Midbrain (tissue), 1 donor: Measurements from ENCODE around the gene CACNB1.
"Not testable (repeated sequence)": the region's sequence is repeated elsewhere in the genome, so short reads cannot be mapped to it uniquely, and the experiment has no call there.

Experiments
- DNase-seq: peaks from one replicate; lab custom pipeline; 2025; lab: John Stamatoyannopoulos, UW

CACNB1 gene

DNA sequence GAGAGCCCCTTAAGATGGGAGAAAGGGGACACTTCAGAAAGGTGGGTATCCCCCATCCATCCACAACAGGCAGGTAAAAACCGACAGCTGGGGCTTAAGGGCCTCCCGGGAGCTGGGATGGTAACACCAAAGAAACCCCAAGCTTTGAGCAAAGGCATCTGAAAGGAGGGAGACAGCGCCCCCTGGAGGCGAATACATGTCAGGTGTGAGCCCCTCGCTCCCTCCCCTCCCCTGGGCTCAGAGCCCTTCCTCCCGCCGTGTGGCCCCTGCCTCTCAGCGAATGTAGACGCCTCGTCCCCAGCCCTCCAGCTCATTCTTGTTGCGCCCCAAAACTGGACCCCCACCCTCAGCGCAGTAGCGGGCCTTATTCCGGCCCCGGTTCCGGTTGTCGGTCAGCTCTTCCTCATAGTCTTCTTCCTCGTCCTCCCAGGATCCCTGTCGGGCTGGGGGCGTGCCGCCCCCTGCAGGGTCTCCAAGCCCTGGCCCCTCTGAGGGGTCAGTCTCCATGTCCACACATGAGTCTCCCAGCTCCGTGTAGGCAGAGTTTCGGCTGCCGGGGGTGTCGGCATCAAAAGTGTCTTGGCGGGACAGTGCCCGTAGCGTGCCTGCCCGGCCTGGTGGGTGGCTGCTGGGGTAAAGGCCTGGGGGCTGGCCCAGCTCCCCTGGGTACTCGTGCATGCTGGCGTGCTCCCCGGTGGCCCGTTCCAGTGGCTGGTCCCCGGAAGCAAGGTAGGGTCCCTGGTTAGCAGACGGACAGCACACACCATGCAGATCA is 22.4 kb downstream of the CACNB1 start:
- peak; percentile 67 for DNase-seq

DNA sequence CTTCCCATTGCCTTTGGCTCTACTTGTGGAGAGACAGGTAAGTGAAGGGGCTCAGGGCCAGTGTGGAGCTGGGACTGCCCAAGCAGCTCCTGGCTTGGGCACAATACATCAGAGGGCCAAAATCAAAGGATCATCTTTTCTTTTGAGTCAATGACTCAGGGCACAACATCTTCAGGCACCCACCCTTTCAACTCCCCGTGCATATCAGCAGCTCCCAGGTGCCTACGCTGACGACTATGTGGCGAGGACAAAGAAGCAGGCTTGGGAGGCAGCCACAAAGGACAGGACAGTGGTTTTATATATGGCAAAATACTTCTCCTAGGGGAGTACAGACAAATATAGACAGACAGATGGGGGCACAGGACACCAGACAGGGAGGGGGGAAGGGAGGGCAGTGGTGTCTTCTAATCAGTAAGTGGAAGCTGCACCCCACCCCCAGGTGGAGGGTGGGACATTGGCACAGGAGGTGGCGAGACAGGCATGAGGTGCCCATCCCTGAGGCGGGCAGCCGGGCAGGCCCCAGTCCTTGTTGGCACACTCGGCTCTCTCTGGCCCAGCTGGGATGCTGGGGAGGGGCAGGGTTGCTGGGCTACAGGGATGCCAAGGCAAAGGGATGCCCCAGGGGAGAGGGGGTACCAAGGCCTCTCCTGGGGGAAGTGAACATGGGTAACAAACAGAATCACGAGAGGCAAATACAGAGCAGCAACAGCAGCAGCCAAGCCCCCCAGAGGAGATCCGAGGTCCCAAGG is 23.8 kb downstream of the CACNB1 start:
- peak; percentile 11 for DNase-seq

DNA sequence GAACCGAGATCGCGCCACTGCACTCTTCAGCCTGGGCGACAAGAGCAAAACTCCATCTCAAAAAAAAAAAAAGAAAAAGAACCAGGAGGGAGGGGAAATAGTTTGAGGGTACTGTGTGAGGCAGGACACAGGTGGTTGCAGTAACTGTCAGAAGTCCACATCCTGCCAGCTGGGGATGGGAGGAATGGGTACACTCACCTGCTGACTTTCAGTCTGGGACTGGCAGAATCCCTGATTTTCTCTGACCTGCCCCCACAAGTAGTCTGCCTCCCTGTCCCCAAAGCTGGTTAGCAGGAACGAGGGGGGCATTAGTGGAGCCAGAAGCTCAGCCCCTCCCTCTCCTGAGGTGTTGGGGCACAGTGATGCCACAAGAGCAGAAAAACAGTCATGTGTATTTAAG is 24.4 kb downstream of the CACNB1 start:
- no peak for DNase-seq

DNA sequence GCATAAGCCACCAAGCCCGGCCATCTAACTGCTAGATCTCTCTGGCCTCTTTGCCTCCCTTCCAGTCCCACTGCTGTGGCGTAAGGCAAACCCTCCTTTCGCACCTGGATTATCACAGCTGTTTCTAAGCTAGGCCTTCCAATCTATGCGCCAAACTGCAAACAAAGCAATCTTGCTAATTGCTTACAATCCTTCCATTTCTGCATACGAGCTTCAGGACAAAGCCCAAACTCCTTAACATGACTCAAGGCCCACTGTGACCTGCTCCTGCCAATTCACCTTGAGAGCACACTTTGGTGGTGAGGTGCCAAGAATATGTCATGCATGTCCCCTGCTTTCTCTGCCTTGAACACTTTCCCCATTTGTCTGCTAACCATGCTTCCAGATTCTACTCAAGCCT is 25.5 kb downstream of the CACNB1 start:
- no peak for DNase-seq

DNA sequence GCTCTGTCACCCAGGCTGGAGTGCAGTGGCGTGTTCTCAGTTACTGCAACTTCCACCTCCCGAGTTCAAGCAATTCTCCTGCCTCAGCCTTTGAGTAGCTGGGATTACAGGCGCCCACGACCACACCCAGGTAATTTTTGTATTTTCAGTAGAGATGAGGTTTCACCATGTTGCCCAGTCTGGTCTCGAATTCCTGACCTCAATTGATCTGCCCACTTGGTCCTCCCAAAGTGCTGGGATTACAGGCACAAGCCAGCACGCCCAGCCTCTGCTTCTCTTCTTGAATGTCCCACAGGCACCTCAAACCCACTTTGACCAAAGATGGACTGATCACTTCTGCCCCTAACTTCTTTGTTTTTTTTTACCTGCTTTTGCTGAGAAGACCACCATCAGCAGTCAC is 26.9 kb downstream of the CACNB1 start:
- DNase-seq: no peak

DNA sequence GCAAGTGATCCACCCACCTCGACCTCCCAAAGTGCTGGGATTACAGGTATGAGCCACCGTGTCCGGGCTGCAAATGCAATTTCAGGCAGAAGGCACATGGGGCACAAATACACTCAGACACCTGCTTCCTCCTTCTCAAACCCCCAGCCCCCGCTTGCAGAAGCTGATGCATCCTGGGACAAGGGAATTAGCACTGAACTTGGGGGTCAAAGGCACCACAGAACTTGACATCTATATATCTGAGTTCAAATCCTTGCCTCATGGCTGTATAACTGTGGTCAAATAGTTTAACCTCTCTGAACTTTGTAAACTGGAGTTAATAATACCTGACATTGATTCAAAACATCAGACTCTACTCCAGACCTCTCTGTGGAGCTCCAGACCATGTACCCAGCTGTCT is 27.4 kb downstream of the CACNB1 start:
- no peak for DNase-seq

DNA sequence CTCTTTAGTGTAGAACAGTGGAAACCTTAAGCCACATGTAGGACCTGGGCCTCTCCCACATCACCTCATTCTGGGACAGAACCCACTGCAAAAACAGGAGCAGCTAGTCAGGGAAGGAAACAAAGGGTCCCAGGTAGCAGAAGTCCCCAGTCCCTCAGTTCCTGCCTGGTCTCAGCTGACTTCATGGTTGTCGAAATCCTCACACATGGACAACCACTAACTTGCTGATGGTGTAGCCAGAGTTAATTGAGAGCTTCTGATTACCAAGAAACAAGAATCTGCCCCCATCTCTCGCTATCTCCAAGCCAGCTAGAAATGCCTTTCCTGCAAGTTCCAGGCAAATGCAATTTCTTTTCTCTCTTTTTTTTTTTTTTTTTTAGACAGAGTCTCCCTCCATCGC is 28.0 kb downstream of the CACNB1 start:
- DNase-seq: no peak

DNA sequence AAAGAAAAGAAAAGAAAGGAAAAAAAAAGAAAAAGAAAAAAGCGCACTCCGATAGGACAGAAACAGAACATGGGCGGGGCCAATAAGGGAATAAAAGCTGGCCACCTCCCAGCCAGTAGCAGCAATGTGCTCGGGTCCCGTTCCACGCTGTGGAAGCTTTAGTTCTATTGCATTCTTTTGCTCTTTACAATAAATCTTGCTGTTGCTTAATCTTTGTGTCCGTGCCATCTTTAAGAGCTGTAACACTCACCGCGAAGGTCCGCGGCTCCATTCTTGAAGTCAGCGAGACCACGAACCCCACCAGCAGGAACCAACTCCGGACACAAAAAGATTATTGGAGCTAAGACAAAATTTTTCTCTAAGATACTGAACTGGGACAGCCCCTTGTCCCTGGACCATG is 28.4 kb downstream of the CACNB1 start:
- no peak for DNase-seq

DNA sequence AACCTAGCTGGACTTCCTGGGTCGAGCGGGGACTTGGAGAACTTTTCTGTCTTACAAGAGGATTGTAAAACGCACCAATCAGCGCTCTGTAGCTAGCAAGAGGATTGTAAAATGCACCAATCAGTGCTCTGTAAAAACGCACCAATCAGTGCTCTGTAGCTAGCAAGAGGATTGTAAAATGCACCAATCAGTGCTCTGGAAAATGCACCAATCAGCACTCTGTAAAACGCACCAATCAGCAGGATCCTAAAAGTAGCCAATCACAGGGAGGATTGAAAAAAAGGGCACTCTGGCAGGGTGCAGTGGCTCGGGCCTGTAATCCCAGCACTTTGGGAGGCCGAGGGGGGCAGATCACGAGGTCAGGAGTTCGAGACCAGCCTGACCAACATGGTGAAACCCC is 29.0 kb downstream of the CACNB1 start:
- DNase-seq: not testable (repeated sequence)

DNA sequence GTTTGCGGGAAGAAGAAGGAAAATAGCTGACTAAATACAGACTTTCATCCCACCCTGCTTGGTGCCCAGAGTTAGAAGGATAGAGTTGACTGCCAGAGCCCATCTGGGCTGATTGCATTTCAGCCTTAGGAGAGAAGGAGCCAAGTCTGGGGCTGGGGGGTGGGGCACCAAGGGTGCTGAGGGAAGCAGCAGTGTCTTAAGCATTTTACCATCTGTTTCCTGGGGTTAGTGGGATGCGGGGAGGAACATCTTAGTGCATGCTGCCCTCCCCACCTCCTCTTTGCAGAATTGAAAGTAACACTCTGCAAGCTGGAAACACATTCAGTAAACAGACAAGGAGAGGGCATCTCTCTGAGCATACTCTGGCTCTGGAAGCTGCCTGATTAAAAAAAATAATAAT is 30.0 kb downstream of the CACNB1 start:
- DNase-seq: peak; percentile 41

DNA sequence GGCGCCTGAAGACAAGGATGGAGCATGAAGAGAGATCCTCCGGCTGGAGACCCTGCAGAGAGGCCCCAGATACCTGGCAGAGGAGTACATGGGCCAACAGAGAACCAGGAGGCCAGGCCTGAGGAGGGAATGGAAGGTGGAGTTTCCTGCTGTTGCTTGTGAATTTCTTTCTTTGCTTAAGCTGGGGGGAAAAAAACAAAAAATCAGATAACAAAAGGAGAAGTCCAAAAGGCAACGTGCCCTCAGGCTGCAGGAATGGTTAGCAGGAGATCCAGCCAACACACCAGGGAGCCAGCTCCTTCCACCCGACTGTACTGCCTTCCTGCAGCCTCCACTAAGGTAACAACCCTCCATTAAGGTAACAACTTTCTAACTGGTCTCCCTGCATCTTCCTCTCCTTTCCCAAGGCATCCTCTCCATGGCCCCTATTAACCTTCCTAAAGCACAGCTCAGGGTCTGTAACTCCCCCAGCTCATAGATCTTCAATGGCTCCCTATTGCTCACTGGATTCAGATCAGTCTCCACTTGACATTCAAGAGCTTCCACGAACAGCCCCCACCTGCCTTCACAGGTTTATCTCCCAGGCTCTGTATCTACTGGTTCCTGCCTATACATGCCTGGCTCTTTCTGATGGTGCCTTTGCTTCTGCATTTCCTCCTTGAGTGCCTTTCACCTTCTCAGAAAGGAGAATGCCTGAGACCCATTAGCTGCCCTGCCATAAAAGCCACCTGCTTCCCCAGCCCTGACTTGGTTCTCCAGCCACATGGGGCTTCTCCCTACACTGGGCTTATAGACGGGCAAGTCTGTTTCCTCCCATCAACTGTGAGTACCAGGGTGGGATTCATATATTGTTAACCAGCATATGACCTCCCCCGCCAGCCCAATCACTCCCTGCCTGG is 30.8 kb downstream of the CACNB1 start:
- DNase-seq: no peak

DNA sequence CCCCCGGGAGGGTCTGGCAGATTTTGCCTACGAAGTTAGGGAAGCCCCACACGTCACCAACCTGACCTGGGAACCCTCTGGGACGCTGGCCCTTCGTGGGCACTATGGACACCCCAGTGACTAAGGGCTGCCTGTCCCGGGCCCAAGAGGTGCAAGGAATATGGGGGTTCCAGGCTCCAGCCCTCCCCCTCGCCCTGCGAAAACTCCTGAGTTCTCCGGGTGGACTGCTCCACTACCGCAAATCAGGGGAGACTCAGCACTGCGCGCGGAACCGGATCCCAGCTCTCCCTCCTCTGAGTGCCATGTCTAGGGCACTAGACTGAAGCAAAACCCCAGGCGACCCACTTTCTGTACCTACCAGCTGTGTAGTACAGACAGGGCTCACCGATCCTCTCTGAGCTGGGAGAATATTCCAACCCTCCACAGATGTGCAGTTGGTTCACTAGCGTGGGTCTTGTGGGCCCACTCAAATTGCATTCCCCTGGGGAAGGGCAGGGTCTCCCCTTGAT is 31.6 kb downstream of the CACNB1 start, which contains the start of gene ARL5C:
Gene ARL5C, minus strand, starts transcription at position 321 of the 509 bp plus-strand sequence. CDS start 401 bp downstream, outside the sequence.
- DNase-seq: no peak

DNA sequence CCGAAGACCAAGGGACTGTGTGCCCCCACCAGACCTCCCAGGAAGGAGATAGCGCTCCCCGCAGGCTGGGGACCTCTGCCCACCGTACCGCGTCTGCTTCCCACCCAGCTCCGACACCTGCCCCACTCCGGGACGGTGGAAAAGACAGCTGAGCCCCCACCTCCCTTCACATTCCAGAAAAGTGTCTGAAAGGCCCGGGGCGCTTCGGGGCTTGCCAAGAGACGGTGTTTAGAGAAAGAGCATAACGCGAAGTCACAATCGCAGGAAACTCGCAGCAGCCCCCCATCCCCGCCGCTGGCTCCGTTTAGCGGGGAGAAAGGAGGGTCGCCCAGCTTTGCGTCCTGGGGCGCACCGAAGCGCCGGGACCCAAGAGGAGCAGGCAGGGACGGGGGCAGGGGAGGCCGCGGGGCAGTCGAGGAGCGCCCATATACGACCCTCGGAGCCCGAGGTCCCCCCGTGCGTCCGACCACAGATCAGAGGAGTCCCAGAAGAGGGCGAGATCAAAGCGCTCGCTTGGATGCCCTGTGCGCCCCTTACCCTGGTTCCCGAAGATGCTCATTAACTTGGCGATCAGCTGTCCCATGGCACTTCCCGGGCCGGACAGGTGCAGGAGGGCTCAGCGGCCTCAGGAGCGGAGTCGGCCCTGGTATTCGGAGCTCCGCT is 32.2 kb downstream of the CACNB1 start:
- DNase-seq: no peak

DNA sequence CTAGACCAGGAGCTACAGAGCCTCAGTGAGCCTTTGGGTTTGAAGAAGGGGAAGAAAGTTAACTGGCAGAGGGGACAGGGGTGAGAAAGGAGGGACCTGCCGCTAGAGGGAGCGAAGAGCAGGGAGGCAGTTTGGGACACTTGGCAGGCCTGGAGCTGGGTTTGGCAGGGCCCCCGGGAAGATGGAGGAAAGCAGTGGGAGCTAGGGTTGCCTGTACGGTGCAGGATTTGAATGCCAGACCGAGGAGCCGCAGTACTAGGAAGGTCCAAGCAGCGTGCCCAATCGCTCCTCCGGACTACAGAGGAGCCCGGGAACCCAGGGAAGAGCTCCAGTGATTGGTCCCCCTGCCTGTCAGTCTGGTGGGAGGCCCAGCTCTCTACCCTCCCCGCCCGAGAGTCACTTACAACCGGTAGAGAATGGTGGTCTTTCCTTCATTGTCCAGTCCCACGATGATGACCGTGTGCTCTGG is 32.8 kb downstream of the CACNB1 start:
- DNase-seq: peak; percentile 57

DNA sequence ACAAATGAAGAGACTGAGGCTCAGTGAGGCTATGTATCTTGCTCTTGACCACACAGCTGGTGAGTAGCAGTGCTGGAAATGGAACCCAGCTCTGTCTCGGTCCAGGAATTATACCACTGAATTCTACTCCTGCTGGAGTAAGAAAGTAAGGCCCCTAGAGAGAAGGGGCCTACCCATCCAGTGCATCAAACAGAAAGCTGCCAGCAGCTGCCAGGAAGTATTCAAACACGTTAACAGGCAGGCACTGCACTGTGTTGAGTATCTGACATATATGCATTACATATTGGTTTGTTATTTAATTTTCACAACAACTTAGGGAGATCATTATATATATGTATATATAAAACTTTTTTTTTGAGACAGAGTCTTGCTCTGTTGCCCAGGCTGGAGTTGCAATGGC is 35.5 kb downstream of the CACNB1 start:
- DNase-seq: no peak

DNA sequence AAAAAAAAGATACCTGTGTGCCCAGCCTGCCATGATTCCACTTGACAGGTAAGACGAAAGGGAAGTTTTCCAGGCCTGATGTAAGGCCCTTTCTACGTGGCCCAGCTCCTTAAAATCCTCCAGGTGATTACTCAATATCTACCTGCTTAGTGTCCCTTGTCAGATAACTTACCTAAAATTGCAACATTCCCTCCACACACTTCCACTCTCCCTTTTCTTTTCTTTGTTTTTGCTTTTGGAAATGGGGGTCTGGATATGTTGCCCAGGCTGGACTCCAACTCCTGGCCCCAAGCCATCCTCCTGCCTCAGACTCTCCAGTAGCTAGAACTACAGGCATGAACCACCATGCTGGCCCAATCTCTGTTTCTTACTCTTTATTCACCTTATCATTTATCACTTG is 38.8 kb downstream of the CACNB1 start:
- DNase-seq: no peak

DNA sequence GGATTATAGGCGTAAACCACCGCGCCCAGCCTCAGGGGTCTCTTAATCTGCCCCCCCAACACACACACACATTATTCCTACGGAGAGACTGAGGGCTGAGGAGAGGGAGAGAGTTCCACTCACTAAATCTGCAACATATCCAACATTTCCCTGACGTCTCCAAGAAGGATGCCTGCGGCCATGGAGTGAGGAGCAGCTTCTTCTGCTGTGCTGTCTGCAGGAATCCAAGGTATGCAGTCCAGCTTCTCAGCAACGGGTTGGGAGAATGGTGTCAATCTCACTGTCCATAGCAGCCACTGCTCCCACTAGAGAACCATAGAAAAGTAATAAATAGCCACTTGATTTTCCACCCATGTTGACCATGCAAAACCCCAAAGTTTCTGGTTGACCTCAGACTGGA is 41.0 kb downstream of the CACNB1 start:
- no peak for DNase-seq

DNA sequence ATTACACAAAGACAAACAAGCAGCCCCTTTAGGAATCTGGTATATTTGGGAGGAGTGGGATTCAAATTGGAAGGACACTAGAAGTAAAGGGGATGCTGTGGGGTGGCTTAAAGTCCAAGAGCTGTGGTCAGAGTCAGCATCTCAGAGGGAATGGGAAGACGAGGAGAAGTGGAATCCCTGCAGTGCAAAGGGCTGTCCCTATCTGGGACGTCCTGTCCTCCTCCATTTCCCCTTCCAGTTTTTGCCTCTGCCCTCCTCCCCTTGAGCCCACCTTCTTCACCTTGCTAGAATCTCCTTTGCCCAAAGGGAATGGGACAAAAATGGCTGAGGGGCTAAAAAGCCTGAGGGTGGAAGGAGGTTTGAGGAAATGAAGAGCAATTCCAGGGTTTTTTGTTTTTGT is 41.8 kb downstream of the CACNB1 start:
- no peak for DNase-seq

DNA sequence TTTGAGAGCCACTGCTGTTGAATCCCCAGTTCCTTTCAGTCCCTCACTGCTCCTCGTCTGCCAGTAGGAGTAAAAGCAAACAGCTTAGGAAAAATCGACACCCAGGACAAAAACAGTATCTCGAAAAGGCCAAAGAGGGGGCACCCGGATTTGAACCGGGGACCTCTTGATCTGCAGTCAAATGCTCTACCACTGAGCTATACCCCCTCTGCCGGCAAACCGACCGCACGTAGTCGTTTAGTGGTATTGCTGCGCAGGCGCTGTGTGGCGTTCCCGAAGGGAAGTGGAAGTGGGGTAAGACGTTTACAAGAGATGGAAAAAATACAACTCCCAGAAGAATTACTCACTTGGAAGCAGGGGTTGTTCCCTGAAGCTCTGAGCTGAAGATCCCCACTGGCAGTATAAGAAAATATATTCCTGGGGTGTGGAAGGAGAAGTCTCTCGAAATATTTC is 43.8 kb downstream of the CACNB1 start:
- peak; percentile 94 for DNase-seq

DNA sequence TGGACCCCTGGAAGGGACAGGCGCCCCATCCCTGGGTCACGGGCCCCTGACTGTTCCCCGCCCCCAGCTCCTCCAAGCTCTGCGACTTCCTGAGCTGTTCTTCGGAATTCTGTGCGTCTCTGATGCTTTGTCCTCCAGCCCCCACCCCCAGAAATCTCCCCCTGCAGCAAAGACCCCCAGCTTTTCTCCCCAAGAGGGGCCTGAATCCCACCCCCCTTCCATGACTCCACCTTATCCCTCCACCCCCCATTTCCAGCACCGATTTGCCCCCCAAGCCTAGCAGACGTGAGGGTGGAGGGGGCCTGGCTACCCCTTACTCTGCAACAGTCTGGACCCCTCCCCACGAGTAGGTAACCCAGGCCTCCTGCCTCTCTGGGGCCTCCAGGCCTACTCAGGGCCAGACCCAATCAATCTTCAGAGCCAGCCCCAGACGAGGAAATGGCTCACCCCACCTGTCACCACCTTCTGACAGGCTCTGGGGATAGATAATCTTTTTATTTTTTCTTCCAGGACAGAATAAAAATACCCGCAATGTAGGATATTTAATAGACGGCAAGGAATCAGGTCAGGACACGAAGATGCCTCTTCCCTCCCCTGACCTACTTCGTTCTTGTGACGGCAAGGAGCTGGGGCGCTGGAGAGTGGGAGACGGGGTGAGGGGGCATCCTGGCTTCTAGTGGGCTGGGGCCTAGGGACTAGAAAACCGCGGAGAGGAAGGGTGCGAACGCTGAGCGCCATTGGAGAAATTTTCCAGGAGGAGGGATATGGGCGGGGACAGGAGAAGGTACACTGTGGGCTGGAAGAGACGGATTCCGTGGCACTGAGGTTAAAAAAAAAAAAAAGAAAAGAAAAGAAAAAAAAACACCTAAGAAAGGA is 45.3 kb downstream of the CACNB1 start:
- DNase-seq: no peak
